Keratinocyte (primary cell): Measurements from ENCODE around the gene GPS1. TPM values are rescaled to one million over a fixed set of nuclear protein-coding genes. Genes with fewer than 3 reads are reported as not detected.

Source experiments
- DNase-seq: peaks from one replicate; pipeline ENCODE4 v3.0.0-alpha.2; 2011; ENCODE audit warnings: low read depth, missing footprints, low spot score
- FAIRE-seq: peaks from 2 replicates; lab custom pipeline; 2011; peaks lifted over from hg19 to GRCh38; lab: Jason Lieb, UNC
- H2AFZ ChIP-seq: 2 replicates; pipeline ENCODE4 v1.6.0; 2012; ENCODE audit warnings: low read length, control low read depth, inconsistent platforms; ENCODE audit not compliant: control insufficient read depth
- H3K27ac ChIP-seq: 2 replicates; pipeline ENCODE4 v1.5.1; 2011; ENCODE audit warnings: low read length; ENCODE audit not compliant: control insufficient read depth, insufficient read depth
- H3K27me3 ChIP-seq: 3 replicates; pipeline ENCODE4 v1.6.0; 2011; ENCODE audit warnings: low read length; ENCODE audit not compliant: control insufficient read depth, insufficient read depth; ENCODE audit errors: extremely low read depth
- H3K36me3 ChIP-seq, 2 experiments: 2 replicates in 1 of 2; 3 replicates in 1 of 2; pipeline ENCODE4 v1.5.1; 2011; ENCODE audit warnings: low read length in 2 of 2, mild to moderate bottlenecking in 1 of 2; ENCODE audit not compliant: control insufficient read depth in 2 of 2, insufficient read depth in 2 of 2; ENCODE audit errors: extremely low read depth in 1 of 2
- H3K4me1 ChIP-seq: 3 replicates; pipeline ENCODE4 v1.5.1; 2011; ENCODE audit warnings: low read length; ENCODE audit not compliant: control insufficient read depth, insufficient read depth; ENCODE audit errors: extremely low read depth
- H3K4me2 ChIP-seq: 3 replicates; pipeline ENCODE4 v1.6.0; 2011; ENCODE audit warnings: low read depth, low read length; ENCODE audit not compliant: control insufficient read depth, insufficient read depth; ENCODE audit errors: extremely low read depth
- H3K4me3 ChIP-seq, 3 experiments: fragments of 200-600 bp in 1 of 3; sonication (generic) in 1 of 3; 2 replicates in 2 of 3; 3 replicates in 1 of 3; pipeline ENCODE4 v1.5.1; 2011 to 2016; ENCODE audit warnings: low read length in 3 of 3, mild to moderate bottlenecking in 3 of 3, control low read depth in 2 of 3, inconsistent platforms in 1 of 3, low read depth in 1 of 3, mixed read lengths in 1 of 3, mixed run types in 1 of 3, moderate library complexity in 1 of 3; ENCODE audit not compliant: control insufficient read depth in 2 of 3, insufficient read depth in 2 of 3; ENCODE audit errors: extremely low read depth in 1 of 3
- H3K79me2 ChIP-seq: 2 replicates; pipeline ENCODE4 v1.6.0; 2012; ENCODE audit warnings: low read length; ENCODE audit not compliant: control insufficient read depth, insufficient read depth
- H3K9ac ChIP-seq: 3 replicates; pipeline ENCODE4 v1.6.0; 2011; ENCODE audit warnings: low read length; ENCODE audit not compliant: control insufficient read depth, insufficient read depth; ENCODE audit errors: extremely low read depth
- H3K9me1 ChIP-seq: 3 replicates; pipeline ENCODE4 v1.6.0; 2011; ENCODE audit warnings: low read length; ENCODE audit not compliant: control insufficient read depth, insufficient read depth; ENCODE audit errors: extremely low read depth
- H3K9me3 ChIP-seq: 2 replicates; pipeline ENCODE4 v1.5.1; 2012; ENCODE audit warnings: low read depth, low read length; ENCODE audit not compliant: control insufficient read depth
- H4K20me1 ChIP-seq: 3 replicates; pipeline ENCODE4 v1.6.0; 2011; ENCODE audit warnings: low read length; ENCODE audit not compliant: control insufficient read depth, insufficient read depth; ENCODE audit errors: extremely low read depth
- EZH2 ChIP-seq: IDR thresholded peaks from one replicate; pipeline ENCODE4 v1.6.1; 2012; ENCODE audit warnings: inconsistent platforms, mild to moderate bottlenecking, low read length, moderate library complexity
- dilution Hi-C: fragments of 300-500 bp; cut with MboI; formaldehyde crosslinking; loops from one replicate; pipeline ENCODE4 v1.7.0; 2020; ENCODE audit warnings: low sequenced_read_pairs; ENCODE audit not compliant: extremely low pct_ligation_motif_present
- polyA plus RNA-seq, 5 experiments: library from polyadenylated mRNA; depleted of rRNA in 3 of 5; stranded (reverse) in 3 of 5; stranded (forward) in 1 of 5; unstranded in 1 of 5; fragments of >200 nt; gene quantifications; 1 replicate in 1 of 5; 2 replicates in 3 of 5; 3 replicates in 1 of 5; pipeline versions ENCODE4 v1.2.1 to v1.2.3, GENCODE V29; 2011 to 2012; ENCODE audit warnings: missing spikeins in 2 of 5, low read depth in 1 of 5, low replicate concordance in 1 of 5
- TF ChIP-seq, protein P1 (sequence below), 3 experiments: IDR thresholded peaks in 1 of 3; conservative IDR thresholded peaks in 1 of 3; optimal IDR thresholded peaks in 1 of 3; 2 replicates in 2 of 3; 3 replicates in 1 of 3; pipeline versions ENCODE3 to v1.5.1; 2011; ENCODE audit warnings: low read length in 3 of 3, mild to moderate bottlenecking in 3 of 3, moderate library complexity in 2 of 3, control low read depth in 1 of 3, inconsistent platforms in 1 of 3; ENCODE audit not compliant: insufficient read depth in 2 of 3; ENCODE audit errors: extremely low read depth in 1 of 3

GPS1 gene
- polyA plus RNA-seq, 1 donor (not counting 4 experiments of a cell fraction or from before 2014, with no cell fraction given) = 60.4 TPM

DNA sequence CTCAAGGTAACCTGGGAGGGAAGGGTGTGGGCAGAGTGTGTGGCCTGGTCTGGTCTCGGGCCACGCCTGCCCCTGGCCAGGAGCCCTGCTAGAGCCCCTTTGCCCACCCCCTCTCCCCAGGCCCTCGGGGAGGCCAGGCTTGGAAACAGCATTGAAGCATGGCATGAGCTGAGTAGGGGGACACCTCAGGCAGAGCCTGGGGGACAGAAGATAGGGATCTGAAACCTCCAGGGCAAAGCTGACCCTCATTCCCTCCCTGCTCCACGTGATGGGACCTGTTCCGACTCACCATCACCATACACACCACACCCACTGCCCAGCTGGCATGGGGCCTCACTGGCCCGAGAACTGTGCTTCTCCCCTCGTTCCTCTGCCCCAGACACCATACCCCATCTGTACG is 2.6 kb upstream of the GPS1 start:
- H3K9ac ChIP-seq = no peak overlapping the region
- peaks cover 5 to 16% of the 10 kb centered on the region in 2 experiments for H3K36me3 ChIP-seq
- peaks cover 25% of the 10 kb centered on the region for H3K79me2 ChIP-seq
- H3K4me3 ChIP-seq = no peak overlapping the region
- H3K27me3 ChIP-seq = no peaks in the 10 kb centered on the region
- peaks cover 11% of the 10 kb centered on the region for H3K4me1 ChIP-seq
- no peak for DNase-seq
- H3K9me3 ChIP-seq = no peaks in the 10 kb centered on the region
- no peaks in the 10 kb centered on the region for H4K20me1 ChIP-seq
- H3K4me2 ChIP-seq = no peak overlapping the region
- no peaks in the 10 kb centered on the region for H3K9me1 ChIP-seq
- TF ChIP-seq, protein P1, sequence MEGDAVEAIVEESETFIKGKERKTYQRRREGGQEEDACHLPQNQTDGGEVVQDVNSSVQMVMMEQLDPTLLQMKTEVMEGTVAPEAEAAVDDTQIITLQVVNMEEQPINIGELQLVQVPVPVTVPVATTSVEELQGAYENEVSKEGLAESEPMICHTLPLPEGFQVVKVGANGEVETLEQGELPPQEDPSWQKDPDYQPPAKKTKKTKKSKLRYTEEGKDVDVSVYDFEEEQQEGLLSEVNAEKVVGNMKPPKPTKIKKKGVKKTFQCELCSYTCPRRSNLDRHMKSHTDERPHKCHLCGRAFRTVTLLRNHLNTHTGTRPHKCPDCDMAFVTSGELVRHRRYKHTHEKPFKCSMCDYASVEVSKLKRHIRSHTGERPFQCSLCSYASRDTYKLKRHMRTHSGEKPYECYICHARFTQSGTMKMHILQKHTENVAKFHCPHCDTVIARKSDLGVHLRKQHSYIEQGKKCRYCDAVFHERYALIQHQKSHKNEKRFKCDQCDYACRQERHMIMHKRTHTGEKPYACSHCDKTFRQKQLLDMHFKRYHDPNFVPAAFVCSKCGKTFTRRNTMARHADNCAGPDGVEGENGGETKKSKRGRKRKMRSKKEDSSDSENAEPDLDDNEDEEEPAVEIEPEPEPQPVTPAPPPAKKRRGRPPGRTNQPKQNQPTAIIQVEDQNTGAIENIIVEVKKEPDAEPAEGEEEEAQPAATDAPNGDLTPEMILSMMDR (optimal IDR thresholded peaks at IDR 0.05 in 1 of 3, IDR thresholded peaks at IDR 0.05 in 1 of 3, conservative IDR thresholded peaks at IDR 0.05 in 1 of 3; ENCODE audit: extremely low read depth in 1 of 3, insufficient read depth in 2 of 3, low read length in 3 of 3) = no peak
- no peak for TF ChIP-seq EZH2
- no peak overlapping the region for H3K27ac ChIP-seq
- dilution Hi-C loops = no loop called here
- FAIRE-seq = no peak
- no peak overlapping the region for H2AFZ ChIP-seq

DNA sequence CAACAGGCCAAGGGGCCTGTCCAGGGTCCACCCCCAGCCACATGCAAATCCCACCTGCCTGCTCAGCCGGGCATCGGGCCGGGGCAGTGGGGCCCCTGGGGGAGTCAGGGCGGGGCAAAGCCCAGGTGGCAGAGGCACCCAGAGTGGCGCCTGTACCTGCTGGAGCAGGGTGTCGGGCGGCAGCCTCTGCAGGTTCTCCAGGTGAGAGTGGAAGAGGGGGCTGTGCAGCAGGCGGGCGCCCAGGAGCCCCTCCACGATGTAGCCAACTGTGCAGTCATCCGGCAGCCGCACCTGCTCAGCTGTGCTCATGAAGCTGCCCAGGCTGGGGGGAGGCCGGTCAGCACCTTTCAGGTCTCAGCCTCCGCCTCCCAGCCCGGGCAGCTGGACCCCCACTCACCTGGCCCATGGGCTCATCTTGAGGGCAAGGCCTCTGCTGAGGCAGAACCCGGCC is 2.2 kb upstream of the GPS1 start:
- TF ChIP-seq, protein P1 (optimal IDR thresholded peaks at IDR 0.05 in 1 of 3, IDR thresholded peaks at IDR 0.05 in 1 of 3, conservative IDR thresholded peaks at IDR 0.05 in 1 of 3; ENCODE audit: extremely low read depth in 1 of 3, insufficient read depth in 2 of 3, low read length in 3 of 3) = no peak
- no peak for TF ChIP-seq EZH2
- FAIRE-seq = no peak
- Histone ChIP-seq H3K4me2 (no peak overlapping the region), H3K27me3 (no peaks in the 10 kb centered on the region), H4K20me1 (no peaks in the 10 kb centered on the region), H3K27ac (no peak overlapping the region), H3K4me3 (no peak overlapping the region), H3K9me1 (no peaks in the 10 kb centered on the region), H3K9ac (no peak overlapping the region), H3K79me2 (peaks cover 25% of the 10 kb centered on the region), H2AFZ (no peak overlapping the region), H3K9me3 (no peaks in the 10 kb centered on the region), H3K4me1 (peaks cover 11% of the 10 kb centered on the region), H3K36me3 (peaks cover 5 to 19% of the 10 kb centered on the region in 2 experiments)
- dilution Hi-C loops = no loop called here
- no peak for DNase-seq
